ENCODE measurements around the gene SMAD6. TPM values are rescaled to one million over a fixed set of nuclear protein-coding genes. Genes with fewer than 3 reads are reported as not detected.

Gene SMAD6
- total and polyA plus RNA-seq, 2 donors (not counting 1 experiment from before 2014, with no cell fraction given): 0.03 to 0.37 TPM

GRCh38 chr15:66724732-66725463 lies 22.9 kb downstream of the SMAD6 start:
- TF ChIP-seq CTCF (IDR thresholded peaks at IDR 0.05): no peak
- TF ChIP-seq EZH2 (IDR thresholded peaks at IDR 0.05; ENCODE audit: borderline replicate concordance, insufficient read depth, low read depth, low read length, poor library complexity, severe bottlenecking): no peak
- no peak overlapping the region for H3K4me3 Mint-ChIP-seq
- peaks cover 12% of the 10 kb centered on the region for H3K27me3 Mint-ChIP-seq
- Histone ChIP-seq H3K4me3 (ENCODE audit: control extremely low read depth in 1 of 5, extremely low read depth in 1 of 5, insufficient read depth in 1 of 5, low read depth in 2 of 5, low read length in 4 of 5) (no peak overlapping the region), H3K27me3 (replicated peaks in 1 of 4; ENCODE audit: control extremely low read depth in 1 of 4, control insufficient read depth in 3 of 4, insufficient read depth in 4 of 4, low read length in 3 of 4) (peaks cover 0 to 7% (median 2%) of the 10 kb centered on the region in 4 experiments), H3K4me1 (ENCODE audit: control insufficient read depth in 2 of 2, insufficient read depth in 2 of 2, low read length in 2 of 2) (no peaks in the 10 kb centered on the region), H3K79me2 (ENCODE audit: control insufficient read depth, insufficient read depth, low read length) (no peaks in the 10 kb centered on the region), H4K20me1 (ENCODE audit: control insufficient read depth, insufficient read depth, low read length, poor library complexity, severe bottlenecking) (no peaks in the 10 kb centered on the region), H2AFZ (ENCODE audit: insufficient read depth, low read depth, low read length, poor library complexity, severe bottlenecking) (no peak overlapping the region), H3K9me3 (ENCODE audit: control extremely low read depth in 1 of 3, control insufficient read depth in 2 of 3, insufficient read depth in 1 of 3, low read length in 2 of 3) (peaks cover 0 to 3% (median 0%) of the 10 kb centered on the region in 3 donors), H3K36me3 (replicated peaks in 1 of 2; ENCODE audit: control extremely low read depth in 1 of 2, control insufficient read depth in 1 of 2, extremely low read depth in 1 of 2, insufficient read depth in 2 of 2, low read length in 1 of 2) (no peaks in the 10 kb centered on the region), H3K9ac (ENCODE audit: low read length) (no peak overlapping the region), H3K4me2 (replicated peaks; ENCODE audit: low read depth, low read length, poor library complexity, severe bottlenecking) (no peak overlapping the region), H3K27ac (ENCODE audit: low read length in 2 of 2) (no peak overlapping the region)
- CTCF ChIA-PET: interaction anchor here (0.7 to 1.4 kb wide), 1 partner anchor 106 kb away, joined by 3 read pairs; no protein-coding TSS in a partner anchor
- H3K9me3 Mint-ChIP-seq (ENCODE audit: insufficient read depth): no peaks in the 10 kb centered on the region
- H3K4me1 Mint-ChIP-seq: no peaks in the 10 kb centered on the region
- WGBS (ENCODE audit: insufficient coverage): 94% methylated on average over 4 of the region's 14 CpGs
- no peak for DNase-seq
- POLR2A ChIA-PET: no interaction called here
- no peak for ATAC-seq (ENCODE audit: low read depth)
- intact Hi-C loops (cut with micrococcal nuclease): no loop called here
- H3K27ac Mint-ChIP-seq: no peak overlapping the region

- TF ChIP-seq EZH2 (IDR thresholded peaks at IDR 0.05; ENCODE audit: borderline replicate concordance, insufficient read depth, low read depth, low read length, poor library complexity, severe bottlenecking) (no peak), CTCF (IDR thresholded peaks at IDR 0.05) (no peak)
- intact Hi-C loops (cut with micrococcal nuclease): no loop called here
- no peak overlapping the region for H3K27ac ChIP-seq (ENCODE audit: low read length in 2 of 2)
- H3K27me3 Mint-ChIP-seq: peaks cover 12% of the 10 kb centered on the region
- no peaks in the 10 kb centered on the region for H3K36me3 ChIP-seq (replicated peaks in 1 of 2; ENCODE audit: control extremely low read depth in 1 of 2, control insufficient read depth in 1 of 2, extremely low read depth in 1 of 2, insufficient read depth in 2 of 2, low read length in 1 of 2)
- no peaks in the 10 kb centered on the region for H3K4me1 Mint-ChIP-seq
- H3K9ac ChIP-seq (ENCODE audit: low read length): no peak overlapping the region
- no peak for DNase-seq
- H4K20me1 ChIP-seq (ENCODE audit: control insufficient read depth, insufficient read depth, low read length, poor library complexity, severe bottlenecking): no peaks in the 10 kb centered on the region
- POLR2A ChIA-PET: no interaction called here
- CTCF ChIA-PET: interaction anchor here (0.7 kb wide), 1 partner anchor 106 kb away, joined by 3 read pairs; no protein-coding TSS in a partner anchor
- H3K4me2 ChIP-seq (replicated peaks; ENCODE audit: low read depth, low read length, poor library complexity, severe bottlenecking): no peak overlapping the region
- no peaks in the 10 kb centered on the region for H3K9me3 Mint-ChIP-seq (ENCODE audit: insufficient read depth)
- ATAC-seq (ENCODE audit: low read depth): no peak
- peaks cover 0 to 3% (median 0%) of the 10 kb centered on the region in 3 donors for H3K9me3 ChIP-seq (ENCODE audit: control extremely low read depth in 1 of 3, control insufficient read depth in 2 of 3, insufficient read depth in 1 of 3, low read length in 2 of 3)
- no peaks in the 10 kb centered on the region for H3K79me2 ChIP-seq (ENCODE audit: control insufficient read depth, insufficient read depth, low read length)
- no peaks in the 10 kb centered on the region for H3K4me1 ChIP-seq (ENCODE audit: control insufficient read depth in 2 of 2, insufficient read depth in 2 of 2, low read length in 2 of 2)
- H3K27me3 ChIP-seq (replicated peaks in 1 of 4; ENCODE audit: control extremely low read depth in 1 of 4, control insufficient read depth in 3 of 4, insufficient read depth in 4 of 4, low read length in 3 of 4): peaks cover 0 to 6% (median 2%) of the 10 kb centered on the region in 4 experiments
- no peak overlapping the region for H2AFZ ChIP-seq (ENCODE audit: insufficient read depth, low read depth, low read length, poor library complexity, severe bottlenecking)
- H3K27ac Mint-ChIP-seq: no peak overlapping the region
- H3K4me3 Mint-ChIP-seq: no peak overlapping the region
- H3K4me3 ChIP-seq (ENCODE audit: control extremely low read depth in 1 of 5, extremely low read depth in 1 of 5, insufficient read depth in 1 of 5, low read depth in 2 of 5, low read length in 4 of 5): no peak overlapping the region
These were observed 23.4 kb downstream of the SMAD6 start for GRCh38 chr15:66725464-66725785.
